K562 (cell line): ENCODE data around the gene MTMR4. TPM values are rescaled to one million over a fixed set of nuclear protein-coding genes. Genes with fewer than 3 reads are reported as not detected.

Source experiments
- BACH1 ChIP-seq: fragments of 200-800 bp; sonication (Bioruptor generic); IDR thresholded peaks from 2 replicates; pipeline ENCODE4 v1.6.1; 2016; ENCODE audit warnings: missing genetic modification characterization, missing compliant biosample characterization
- CBX3 ChIP-seq, 2 experiments: IDR thresholded peaks; 1 replicate in 1 of 2; 2 replicates in 1 of 2; pipeline ENCODE4 v1.6.1; 2012; ENCODE audit warnings: inconsistent platforms in 2 of 2, low read length in 2 of 2, borderline replicate concordance in 1 of 2, control low read depth in 1 of 2
- CREB3 ChIP-seq: fragments of 450-650 bp; conservative IDR thresholded peaks from 2 replicates; pipeline ENCODE4 v1.6.1; 2016; ENCODE audit warnings: missing genetic modification characterization, low read depth, mild to moderate bottlenecking, missing compliant biosample characterization, moderate library complexity
- DPF2 ChIP-seq: fragments of 450-650 bp; IDR thresholded peaks from 2 replicates; pipeline ENCODE4 v1.6.1; 2016
- GATAD2B ChIP-seq: fragments of 450-650 bp; IDR thresholded peaks from 2 replicates; pipeline ENCODE4 v1.6.1; 2017; ENCODE audit warnings: mild to moderate bottlenecking, borderline replicate concordance
- JUN ChIP-seq, 2 experiments: sonication (generic) in 1 of 2; formaldehyde crosslinking in 1 of 2; IDR thresholded peaks; 2 replicates each; pipeline versions ENCODE4 v1.6.1 to v1.8.0; 2012 to 2022; ENCODE audit warnings: borderline replicate concordance in 2 of 2, mild to moderate bottlenecking in 2 of 2, improper control_type of control experiment in 1 of 2, low read depth in 1 of 2, low read length in 1 of 2, missing genetic modification reagents in 1 of 2
- MAFF ChIP-seq: IDR thresholded peaks from 2 replicates; pipeline ENCODE4 v1.6.1; 2012; ENCODE audit warnings: low read length, improper control_type of control experiment
- NR3C1 ChIP-seq: sonication (generic); formaldehyde crosslinking; IDR thresholded peaks from 2 replicates; pipeline ENCODE4 v1.8.1; 2022; ENCODE audit warnings: missing genetic modification reagents
- NR4A1 ChIP-seq, 2 experiments: fragments of 250-450 bp in 1 of 2; fragments of 450-650 bp in 1 of 2; sonication (Bioruptor Pico) in 1 of 2; IDR thresholded peaks; 2 replicates each; pipeline versions ENCODE4 v1.4.0 to v1.6.1; 2016 to 2020; ENCODE audit warnings: mild to moderate bottlenecking in 2 of 2, missing compliant biosample characterization in 1 of 2, missing genetic modification characterization in 1 of 2, moderate library complexity in 1 of 2
- PHF20 ChIP-seq: fragments of 450-650 bp; IDR thresholded peaks from 2 replicates; pipeline ENCODE4 v1.6.1; 2018; ENCODE audit not compliant: partially characterized antibody
- SMARCC2 ChIP-seq: fragments of 450-650 bp; IDR thresholded peaks from 2 replicates; pipeline ENCODE4 v1.6.1; 2017; ENCODE audit warnings: antibody characterized with exemption, moderate library complexity, mild to moderate bottlenecking, low read depth
- STAT5A ChIP-seq: IDR thresholded peaks from 2 replicates; pipeline ENCODE4 v1.6.1; 2012; ENCODE audit warnings: low read length, inconsistent platforms, borderline replicate concordance
- TCF7 ChIP-seq: sonication (generic); IDR thresholded peaks from 2 replicates; pipeline ENCODE4 v1.6.1; 2016; ENCODE audit warnings: antibody characterized with exemption, borderline replicate concordance
- TRIM28 ChIP-seq: fragments of 450-650 bp; IDR thresholded peaks from 2 replicates; pipeline ENCODE4 v1.6.1; 2017
- ZFP36 ChIP-seq: fragments of 150-350 bp; IDR thresholded peaks from 2 replicates; pipeline ENCODE4 v1.6.1; 2018; ENCODE audit warnings: low read length, low read depth; ENCODE audit not compliant: partially characterized antibody
- ZKSCAN1 ChIP-seq: fragments of 150-350 bp; IDR thresholded peaks from 2 replicates; pipeline ENCODE4 v1.6.1; 2016; ENCODE audit warnings: low read depth, low read length
- ZNF140 ChIP-seq: fragments of 250-450 bp; sonication (Bioruptor Pico); IDR thresholded peaks from 2 replicates; pipeline ENCODE4 v1.8.0; 2021; ENCODE audit warnings: moderate library complexity, mild to moderate bottlenecking, inconsistent platforms
- ZNF175 ChIP-seq: fragments of 200-800 bp; sonication (Bioruptor generic); IDR thresholded peaks from 2 replicates; pipeline ENCODE4 v1.6.1; 2016; ENCODE audit warnings: low read depth, mild to moderate bottlenecking, missing genetic modification characterization, missing compliant biosample characterization
- polyA plus RNA-seq, 8 experiments: library from polyadenylated mRNA; depleted of rRNA in 4 of 8; stranded (reverse) in 5 of 8; unstranded in 3 of 8; fragments of >200 nt; fragmentation: Nextera tagmentation in 2 of 8; fragmentation: Illumina TruSeq in 1 of 8; extraction: Ambion mirVana in 2 of 8; extraction: Trizol in 1 of 8; gene quantifications; 2 replicates each; pipeline versions ENCODE4 v1.2.1 to v1.2.3, GENCODE V29; 2011 to 2014; ENCODE audit warnings: inconsistent platforms in 1 of 8, missing spikeins in 1 of 8
- total RNA-seq, 7 experiments: library from RNA; depleted of rRNA in 6 of 7; stranded (reverse); fragments of >200 nt in 6 of 7; fragmentation: Illumina TruSeq in 2 of 7; extraction: Trizol in 2 of 7; gene quantifications; 2 replicates each; pipeline versions ENCODE4 v1.2.1 to v1.2.3, GENCODE V29; 2011 to 2021; ENCODE audit warnings: low replicate concordance in 1 of 7
- TF ChIP-seq, protein P1 (sequence below): fragments of 450-650 bp; formaldehyde crosslinking; IDR thresholded peaks from 2 replicates; pipeline ENCODE4 v1.4.0; 2020; ENCODE audit warnings: mild to moderate bottlenecking, moderate library complexity
- TF ChIP-seq, protein P2 (sequence below): fragments of 200-400 bp; formaldehyde crosslinking; IDR thresholded peaks from 2 replicates; pipeline ENCODE4 v1.6.1; 2017; ENCODE audit warnings: mild to moderate bottlenecking, low read depth, low read length, moderate library complexity
- TF ChIP-seq, protein P3 (sequence below): fragments of 450-650 bp; IDR thresholded peaks from 2 replicates; pipeline ENCODE4 v1.6.1; 2016; ENCODE audit warnings: low read depth, mild to moderate bottlenecking, moderate library complexity

Gene MTMR4
- total and polyA plus RNA-seq, 9 of the 15 experiments (the other 6 are each of a cell fraction or from before 2014, with no cell fraction given) = 8.8 to 45.7 (median 28.7) TPM

DNA sequence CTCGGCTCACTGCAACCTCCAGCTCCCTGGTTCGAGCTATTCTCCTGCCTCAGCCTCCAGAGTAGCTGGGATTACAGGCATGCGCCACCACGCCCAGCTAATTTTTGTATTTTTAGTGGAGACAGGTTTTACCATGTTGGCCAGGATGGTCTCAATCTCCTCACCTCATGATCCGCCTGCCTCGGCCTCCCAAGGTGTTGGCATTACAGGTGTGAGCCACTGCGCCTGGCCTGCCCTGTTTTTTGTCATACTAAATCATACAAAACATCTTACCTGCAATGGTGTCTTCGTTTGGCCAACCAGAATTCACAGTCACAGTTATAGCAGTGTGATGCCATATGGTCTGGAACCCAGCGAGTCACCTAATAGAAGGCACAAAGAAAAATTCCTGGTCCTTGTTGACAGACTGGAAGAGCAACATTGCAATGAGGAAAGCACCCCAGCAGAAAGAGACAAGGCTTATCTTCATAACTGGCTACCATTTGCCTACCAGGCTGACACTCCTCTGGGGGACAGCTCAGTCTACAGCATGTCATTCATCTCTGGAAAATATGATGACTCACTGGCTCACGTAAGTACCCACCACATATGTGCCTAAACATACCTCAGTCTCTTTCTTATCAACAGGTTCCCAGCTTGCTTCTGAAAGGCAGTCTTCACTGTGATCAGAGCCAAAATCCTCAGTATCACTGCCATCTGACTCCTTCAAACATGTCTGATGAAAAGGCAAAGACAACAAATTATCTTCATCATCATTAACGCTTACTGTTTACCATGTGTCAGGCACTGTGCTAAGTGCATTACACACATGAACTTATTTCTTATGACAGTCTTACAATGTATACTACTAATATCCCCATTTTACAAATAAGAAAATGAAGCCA, 22.0 kb downstream of the MTMR4 start (continued):
- TF ChIP-seq, protein P1, sequence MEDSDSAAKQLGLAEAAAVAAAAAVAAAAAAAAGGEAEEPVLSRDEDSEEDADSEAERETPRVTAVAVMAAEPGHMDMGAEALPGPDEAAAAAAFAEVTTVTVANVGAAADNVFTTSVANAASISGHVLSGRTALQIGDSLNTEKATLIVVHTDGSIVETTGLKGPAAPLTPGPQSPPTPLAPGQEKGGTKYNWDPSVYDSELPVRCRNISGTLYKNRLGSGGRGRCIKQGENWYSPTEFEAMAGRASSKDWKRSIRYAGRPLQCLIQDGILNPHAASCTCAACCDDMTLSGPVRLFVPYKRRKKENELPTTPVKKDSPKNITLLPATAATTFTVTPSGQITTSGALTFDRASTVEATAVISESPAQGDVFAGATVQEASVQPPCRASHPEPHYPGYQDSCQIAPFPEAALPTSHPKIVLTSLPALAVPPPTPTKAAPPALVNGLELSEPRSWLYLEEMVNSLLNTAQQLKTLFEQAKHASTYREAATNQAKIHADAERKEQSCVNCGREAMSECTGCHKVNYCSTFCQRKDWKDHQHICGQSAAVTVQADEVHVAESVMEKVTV (CRISPR knock-in tag) = no peak
- TF ChIP-seq PHF20 (peak; percentile 74), ZNF140 (CRISPR knock-in tag) (no peak), DPF2 (peak; percentile 99), ZKSCAN1 (0 out of 2 replicates have a peak, but pooled peaks have one; percentile 12), GATAD2B (peak; percentile 96), ZFP36 (peak; percentile 19), TCF7 (peak; percentile 62; the same call in 1 of the 2 replicates), BACH1 (tag) (peak; percentile 88; the same call in 1 of the 2 replicates), CBX3 (IDR thresholded peaks at IDR 0.05; ENCODE audit: borderline replicate concordance in 1 of 2, low read length in 2 of 2) (peak in 1 of 2 experiments; percentile 20; a peak in 1 of 3 replicates), TRIM28 (no peak), CREB3 (tag) (0 out of 2 replicates have a peak, but pooled peaks have one; percentile 62), STAT5A (peak; percentile 91), JUN (IDR thresholded peaks at IDR 0.05; ENCODE audit: borderline replicate concordance, low read depth, low read length) (peak; percentile 97), JUN (CRISPR knock-in tag; IDR thresholded peaks at IDR 0.05; ENCODE audit: borderline replicate concordance) (no peak), SMARCC2 (peak; percentile 96), MAFF (peak; percentile 91), ZNF175 (CRISPR knock-in tag) (peak; percentile 59; the same call in 1 of the 2 replicates), NR3C1 (no peak), NR4A1 (CRISPR knock-in tag; IDR thresholded peaks at IDR 0.05) (no peak), NR4A1 (tag; IDR thresholded peaks at IDR 0.05) (peak; percentile 66; the same call in 1 of the 2 replicates)
- TF ChIP-seq, protein P2, sequence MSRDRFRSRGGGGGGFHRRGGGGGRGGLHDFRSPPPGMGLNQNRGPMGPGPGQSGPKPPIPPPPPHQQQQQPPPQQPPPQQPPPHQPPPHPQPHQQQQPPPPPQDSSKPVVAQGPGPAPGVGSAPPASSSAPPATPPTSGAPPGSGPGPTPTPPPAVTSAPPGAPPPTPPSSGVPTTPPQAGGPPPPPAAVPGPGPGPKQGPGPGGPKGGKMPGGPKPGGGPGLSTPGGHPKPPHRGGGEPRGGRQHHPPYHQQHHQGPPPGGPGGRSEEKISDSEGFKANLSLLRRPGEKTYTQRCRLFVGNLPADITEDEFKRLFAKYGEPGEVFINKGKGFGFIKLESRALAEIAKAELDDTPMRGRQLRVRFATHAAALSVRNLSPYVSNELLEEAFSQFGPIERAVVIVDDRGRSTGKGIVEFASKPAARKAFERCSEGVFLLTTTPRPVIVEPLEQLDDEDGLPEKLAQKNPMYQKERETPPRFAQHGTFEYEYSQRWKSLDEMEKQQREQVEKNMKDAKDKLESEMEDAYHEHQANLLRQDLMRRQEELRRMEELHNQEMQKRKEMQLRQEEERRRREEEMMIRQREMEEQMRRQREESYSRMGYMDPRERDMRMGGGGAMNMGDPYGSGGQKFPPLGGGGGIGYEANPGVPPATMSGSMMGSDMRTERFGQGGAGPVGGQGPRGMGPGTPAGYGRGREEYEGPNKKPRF = no peak
- TF ChIP-seq, protein P3, sequence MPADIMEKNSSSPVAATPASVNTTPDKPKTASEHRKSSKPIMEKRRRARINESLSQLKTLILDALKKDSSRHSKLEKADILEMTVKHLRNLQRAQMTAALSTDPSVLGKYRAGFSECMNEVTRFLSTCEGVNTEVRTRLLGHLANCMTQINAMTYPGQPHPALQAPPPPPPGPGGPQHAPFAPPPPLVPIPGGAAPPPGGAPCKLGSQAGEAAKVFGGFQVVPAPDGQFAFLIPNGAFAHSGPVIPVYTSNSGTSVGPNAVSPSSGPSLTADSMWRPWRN = peak; percentile 73; the same call in 1 of the 2 replicates
